Measurements from ENCODE around the gene SHROOM3.

SHROOM3 gene

GRCh38 chr4:76459291-76459723 lies 24.3 kb downstream of the SHROOM3 start:
- Histone ChIP-seq H3K79me2 (ENCODE audit: insufficient read depth, low read length) (no peaks in the 10 kb centered on the region), H3K27ac (ENCODE audit: low read depth, low read length) (no peak overlapping the region), H3K4me2 (ENCODE audit: low read depth, low read length, poor library complexity, severe bottlenecking) (no peak overlapping the region), H2AFZ (ENCODE audit: low read depth, low read length, severe bottlenecking) (no peak overlapping the region), H3K4me3 (ENCODE audit: insufficient read depth, low read length, poor library complexity, severe bottlenecking) (no peak overlapping the region), H3K27me3 (ENCODE audit: low read length) (no peaks in the 10 kb centered on the region), H3K36me3 (ENCODE audit: low read length) (no peaks in the 10 kb centered on the region), H3F3A (ENCODE audit: insufficient read depth) (no peaks in the 10 kb centered on the region), H3K9me2 (replicated peaks; ENCODE audit: insufficient read depth, low read length) (no peaks in the 10 kb centered on the region), H3K9me3 (ENCODE audit: insufficient read depth, low read length) (no peaks in the 10 kb centered on the region), H3K9ac (ENCODE audit: low read length) (no peak overlapping the region), H4K20me1 (ENCODE audit: low read depth, low read length) (no peaks in the 10 kb centered on the region)
- TF ChIP-seq EZH2phosphoT487 (conservative IDR thresholded peaks at IDR 0.05; ENCODE audit: low read length): no peak
- TF ChIP-seq, protein P1, sequence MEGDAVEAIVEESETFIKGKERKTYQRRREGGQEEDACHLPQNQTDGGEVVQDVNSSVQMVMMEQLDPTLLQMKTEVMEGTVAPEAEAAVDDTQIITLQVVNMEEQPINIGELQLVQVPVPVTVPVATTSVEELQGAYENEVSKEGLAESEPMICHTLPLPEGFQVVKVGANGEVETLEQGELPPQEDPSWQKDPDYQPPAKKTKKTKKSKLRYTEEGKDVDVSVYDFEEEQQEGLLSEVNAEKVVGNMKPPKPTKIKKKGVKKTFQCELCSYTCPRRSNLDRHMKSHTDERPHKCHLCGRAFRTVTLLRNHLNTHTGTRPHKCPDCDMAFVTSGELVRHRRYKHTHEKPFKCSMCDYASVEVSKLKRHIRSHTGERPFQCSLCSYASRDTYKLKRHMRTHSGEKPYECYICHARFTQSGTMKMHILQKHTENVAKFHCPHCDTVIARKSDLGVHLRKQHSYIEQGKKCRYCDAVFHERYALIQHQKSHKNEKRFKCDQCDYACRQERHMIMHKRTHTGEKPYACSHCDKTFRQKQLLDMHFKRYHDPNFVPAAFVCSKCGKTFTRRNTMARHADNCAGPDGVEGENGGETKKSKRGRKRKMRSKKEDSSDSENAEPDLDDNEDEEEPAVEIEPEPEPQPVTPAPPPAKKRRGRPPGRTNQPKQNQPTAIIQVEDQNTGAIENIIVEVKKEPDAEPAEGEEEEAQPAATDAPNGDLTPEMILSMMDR (IDR thresholded peaks at IDR 0.05; ENCODE audit: insufficient read depth, low read length, poor library complexity, severe bottlenecking): no peak

DNA sequence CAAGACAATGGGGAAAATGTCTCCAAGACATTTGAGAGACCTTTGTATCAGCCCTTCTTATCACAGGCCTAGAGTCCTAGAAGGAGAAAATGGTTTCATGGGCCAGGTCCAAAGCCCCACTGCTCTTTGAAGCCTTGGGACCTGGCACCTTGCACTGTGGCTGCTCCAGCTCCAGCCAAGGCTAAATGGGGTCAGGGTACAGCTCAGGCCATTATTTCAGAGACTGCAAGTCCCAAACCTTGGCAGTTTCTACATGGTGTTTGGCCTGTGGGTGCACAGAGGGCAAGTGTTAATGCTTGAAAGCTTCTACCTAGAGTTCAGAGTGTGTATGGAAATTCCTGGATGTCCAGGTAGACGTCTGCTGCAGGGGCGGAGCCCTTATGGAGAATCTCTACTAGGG lies 28.5 kb downstream of the SHROOM3 start:
- Histone ChIP-seq H3K9me3 (ENCODE audit: insufficient read depth, low read length) (no peaks in the 10 kb centered on the region), H4K20me1 (ENCODE audit: low read depth, low read length) (no peaks in the 10 kb centered on the region), H3K9me2 (replicated peaks; ENCODE audit: insufficient read depth, low read length) (no peaks in the 10 kb centered on the region), H3K9ac (ENCODE audit: low read length) (no peak overlapping the region), H3K4me3 (ENCODE audit: insufficient read depth, low read length, poor library complexity, severe bottlenecking) (no peak overlapping the region), H3F3A (ENCODE audit: insufficient read depth) (no peaks in the 10 kb centered on the region), H3K36me3 (ENCODE audit: low read length) (no peaks in the 10 kb centered on the region), H3K4me2 (ENCODE audit: low read depth, low read length, poor library complexity, severe bottlenecking) (no peak overlapping the region), H3K79me2 (ENCODE audit: insufficient read depth, low read length) (no peaks in the 10 kb centered on the region), H2AFZ (ENCODE audit: low read depth, low read length, severe bottlenecking) (no peak overlapping the region), H3K27me3 (ENCODE audit: low read length) (no peaks in the 10 kb centered on the region), H3K27ac (ENCODE audit: low read depth, low read length) (no peak overlapping the region)
- TF ChIP-seq, protein P1 (IDR thresholded peaks at IDR 0.05; ENCODE audit: insufficient read depth, low read length, poor library complexity, severe bottlenecking): no peak
- TF ChIP-seq EZH2phosphoT487 (conservative IDR thresholded peaks at IDR 0.05; ENCODE audit: low read length): no peak

DNA sequence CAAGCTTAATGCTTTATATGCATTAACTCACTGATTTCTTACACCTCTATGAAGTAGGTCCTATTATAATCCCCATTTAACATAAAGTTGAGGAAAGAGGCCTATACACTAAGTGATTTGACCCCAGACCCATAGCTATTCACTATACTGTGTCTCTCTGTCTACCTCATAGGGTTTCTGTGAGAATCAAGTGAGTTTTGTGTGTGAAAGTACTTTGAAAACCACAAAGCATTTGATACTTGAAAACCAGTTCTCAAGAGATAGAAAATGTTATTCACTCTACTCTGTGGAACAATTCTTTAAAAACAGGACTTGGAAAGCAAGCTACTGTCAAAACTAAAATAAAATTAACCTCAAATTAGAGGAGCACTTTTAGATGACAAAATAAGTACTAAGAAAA lies 35.0 kb downstream of the SHROOM3 start:
- H3K9me2 ChIP-seq (replicated peaks; ENCODE audit: insufficient read depth, low read length): no peaks in the 10 kb centered on the region
- H4K20me1 ChIP-seq (ENCODE audit: low read depth, low read length): no peaks in the 10 kb centered on the region
- TF ChIP-seq, protein P1 (IDR thresholded peaks at IDR 0.05; ENCODE audit: insufficient read depth, low read length, poor library complexity, severe bottlenecking): no peak
- no peak for TF ChIP-seq EZH2phosphoT487 (conservative IDR thresholded peaks at IDR 0.05; ENCODE audit: low read length)
- H3K79me2 ChIP-seq (ENCODE audit: insufficient read depth, low read length): no peaks in the 10 kb centered on the region
- no peaks in the 10 kb centered on the region for H3K36me3 ChIP-seq (ENCODE audit: low read length)
- H3F3A ChIP-seq (ENCODE audit: insufficient read depth): no peaks in the 10 kb centered on the region
- H3K27ac ChIP-seq (ENCODE audit: low read depth, low read length): no peak overlapping the region
- no peak overlapping the region for H3K9ac ChIP-seq (ENCODE audit: low read length)
- H3K27me3 ChIP-seq (ENCODE audit: low read length): no peaks in the 10 kb centered on the region
- H3K4me3 ChIP-seq (ENCODE audit: insufficient read depth, low read length, poor library complexity, severe bottlenecking): no peak overlapping the region
- no peak overlapping the region for H3K4me2 ChIP-seq (ENCODE audit: low read depth, low read length, poor library complexity, severe bottlenecking)
- H2AFZ ChIP-seq (ENCODE audit: low read depth, low read length, severe bottlenecking): no peak overlapping the region
- no peaks in the 10 kb centered on the region for H3K9me3 ChIP-seq (ENCODE audit: insufficient read depth, low read length)
